ENCODE data around the gene AXDND1.
"Not testable (repeated sequence)": the region's sequence is repeated elsewhere in the genome, so short reads cannot be mapped to it uniquely, and the experiment has no call there.

The AXDND1 gene

DNA sequence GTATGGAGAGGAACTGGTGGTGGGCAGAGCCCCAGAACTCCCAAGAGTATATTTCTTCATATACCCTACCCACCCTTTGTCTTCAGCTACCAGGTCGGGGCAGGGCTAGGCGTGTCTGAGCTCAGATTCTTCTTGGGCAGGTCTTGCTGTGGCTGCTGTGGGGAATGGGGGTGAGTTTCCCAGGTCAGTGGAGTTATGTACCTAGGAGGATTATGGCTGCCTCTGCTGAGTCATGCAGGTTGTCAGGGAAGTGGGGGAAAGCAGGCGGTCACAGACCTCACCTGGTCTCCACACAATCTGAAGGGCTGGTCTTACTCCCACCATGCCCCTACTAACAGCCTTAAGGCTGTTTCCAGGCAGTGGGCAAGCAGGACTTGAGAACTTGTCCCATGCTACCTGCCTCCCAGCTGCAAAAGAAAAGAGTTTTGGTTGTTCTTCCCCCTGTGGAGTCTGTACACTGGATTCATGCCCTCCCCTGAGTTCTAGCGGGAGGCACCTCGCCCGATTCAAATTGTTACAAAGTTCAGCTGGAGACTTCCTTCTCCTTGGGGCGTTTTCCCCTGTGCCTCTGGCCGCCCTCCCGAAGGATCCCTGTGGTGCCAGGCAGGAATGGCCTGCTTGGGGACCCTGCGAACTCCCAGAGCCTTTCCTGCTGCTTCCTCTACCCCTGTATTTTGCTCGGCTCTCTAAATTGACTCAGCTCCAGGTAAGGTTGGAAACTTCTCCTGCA is 151.4 kb downstream of the AXDND1 start:
- DNase-seq: no peak
- Histone ChIP-seq H3K23ac (ENCODE audit: low read length in 2 of 2) (no peak overlapping the region), H3K9ac (ENCODE audit: low read length) (no peak overlapping the region), H2AK5ac (ENCODE audit: low read length, severe bottlenecking) (no peak overlapping the region), H3K18ac (ENCODE audit: low read depth in 1 of 2, low read length in 2 of 2) (no peak overlapping the region), H2BK15ac (ENCODE audit: low read depth, poor library complexity, severe bottlenecking) (no peak overlapping the region), H4K8ac (ENCODE audit: low read length) (no peak overlapping the region), H2BK12ac (ENCODE audit: low read length in 2 of 2) (no peak overlapping the region), H3K27ac (ENCODE audit: low read length, poor library complexity, severe bottlenecking) (no peak overlapping the region), H3K27me3 (ENCODE audit: control insufficient read depth in 1 of 2, insufficient read depth in 1 of 2, low read length in 2 of 2) (no peaks in the 10 kb centered on the region), H3K4ac (ENCODE audit: low read depth in 1 of 2, low read length in 2 of 2) (no peak overlapping the region), H3K36me3 (ENCODE audit: control insufficient read depth in 1 of 2, insufficient read depth in 2 of 2, low read depth in 1 of 2, low read length in 2 of 2) (no peaks in the 10 kb centered on the region), H3K4me1 (ENCODE audit: control insufficient read depth, insufficient read depth, low read depth, low read length) (no peaks in the 10 kb centered on the region), H2BK120ac (ENCODE audit: low read depth, low read length) (no peak overlapping the region), H3K9me3 (ENCODE audit: control insufficient read depth, low read length) (peaks cover 2% of the 10 kb centered on the region), H3K4me3 (ENCODE audit: insufficient read depth in 1 of 2, low read depth in 1 of 2, low read length in 2 of 2) (no peak overlapping the region), H4K91ac (ENCODE audit: low read length) (no peak overlapping the region), H3K79me1 (replicated peaks; ENCODE audit: low read length, poor library complexity, severe bottlenecking) (no peaks in the 10 kb centered on the region), H3K14ac (ENCODE audit: low read length in 2 of 2) (no peak overlapping the region), H2BK5ac (ENCODE audit: low read depth, low read length, poor library complexity, severe bottlenecking) (no peak overlapping the region), H3K4me2 (ENCODE audit: low read length, poor library complexity, severe bottlenecking) (no peak overlapping the region), H2AFZ (ENCODE audit: low read depth, low read length) (no peak overlapping the region)
- WGBS: 54% methylated on average over 9 of the region's 11 CpGs

DNA sequence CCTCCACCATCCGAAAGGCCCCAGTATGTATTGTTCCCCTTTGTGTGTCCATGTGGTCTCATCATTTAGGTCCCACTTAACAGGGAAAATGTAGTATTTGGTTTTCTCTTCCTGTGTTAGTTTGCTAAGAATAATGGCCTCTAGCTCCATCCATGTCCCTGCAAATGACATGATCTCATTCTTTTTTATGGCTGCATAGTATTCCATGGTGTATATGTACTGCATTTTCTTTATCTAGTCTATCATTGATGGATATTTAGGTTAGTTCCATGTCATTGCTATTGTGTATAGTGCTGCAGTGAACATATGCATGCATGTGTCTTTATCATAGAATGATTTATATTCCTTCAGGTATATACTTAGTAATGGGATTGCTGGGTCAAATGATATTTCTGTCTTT is 152.8 kb downstream of the AXDND1 start:
- 100% methylated on average over 1 of the region's 1 CpG for WGBS

DNA sequence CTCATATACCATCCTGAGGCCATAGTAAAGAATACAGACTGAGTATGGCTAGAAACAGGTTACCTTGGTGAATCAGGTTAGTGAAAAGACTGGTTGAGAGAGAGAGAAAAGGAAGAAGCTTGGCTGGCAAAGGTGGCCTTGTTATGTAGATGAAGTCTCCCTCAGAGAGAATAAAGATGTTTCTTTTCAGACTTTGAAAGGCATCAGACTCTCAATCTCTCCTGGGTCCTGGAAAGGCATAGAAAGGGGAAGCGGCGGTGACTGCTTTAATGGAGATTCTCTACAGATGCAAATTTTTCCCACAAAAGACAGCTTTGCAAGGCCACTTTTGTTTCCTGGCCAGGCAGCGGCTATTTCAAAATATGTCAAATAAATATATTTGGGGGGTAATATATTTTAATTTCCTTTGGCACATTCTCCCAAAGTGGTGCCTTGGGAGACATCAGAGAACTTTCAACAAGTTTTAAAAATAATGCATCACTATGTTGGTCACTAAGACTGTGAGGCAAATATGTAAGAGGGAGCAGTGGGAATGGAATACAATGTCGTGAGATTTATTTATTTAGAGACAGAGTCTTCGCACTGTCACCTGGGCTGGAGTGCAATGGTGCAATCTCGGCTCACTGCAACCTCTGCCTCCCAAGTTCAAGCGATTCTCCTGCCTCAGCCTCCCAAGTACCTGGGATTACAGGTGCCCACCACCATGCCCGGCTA is 163.9 kb downstream of the AXDND1 start:
- H3K36me3 ChIP-seq (ENCODE audit: control insufficient read depth in 1 of 2, insufficient read depth in 2 of 2, low read depth in 1 of 2, low read length in 2 of 2): no peaks in the 10 kb centered on the region
- H3K4me3 ChIP-seq (ENCODE audit: insufficient read depth in 1 of 2, low read depth in 1 of 2, low read length in 2 of 2): no peak overlapping the region
- no peak overlapping the region for H2AFZ ChIP-seq (ENCODE audit: low read depth, low read length)
- no peak overlapping the region for H3K18ac ChIP-seq (ENCODE audit: low read depth in 1 of 2, low read length in 2 of 2)
- H2BK12ac ChIP-seq (ENCODE audit: low read length in 2 of 2): no peak overlapping the region
- H3K23ac ChIP-seq (ENCODE audit: low read length in 2 of 2): no peak overlapping the region
- no peak overlapping the region for H4K8ac ChIP-seq (ENCODE audit: low read length)
- H3K27ac ChIP-seq (ENCODE audit: low read length, poor library complexity, severe bottlenecking): no peak overlapping the region
- H2AK5ac ChIP-seq (ENCODE audit: low read length, severe bottlenecking): no peak overlapping the region
- H2BK5ac ChIP-seq (ENCODE audit: low read depth, low read length, poor library complexity, severe bottlenecking): no peak overlapping the region
- no peaks in the 10 kb centered on the region for H3K79me1 ChIP-seq (replicated peaks; ENCODE audit: low read length, poor library complexity, severe bottlenecking)
- WGBS: 76% methylated on average over 7 of the region's 8 CpGs
- H3K4me1 ChIP-seq (ENCODE audit: control insufficient read depth, insufficient read depth, low read depth, low read length): no peaks in the 10 kb centered on the region
- no peak overlapping the region for H4K91ac ChIP-seq (ENCODE audit: low read length)
- no peak overlapping the region for H3K14ac ChIP-seq (ENCODE audit: low read length in 2 of 2)
- no peak overlapping the region for H2BK15ac ChIP-seq (ENCODE audit: low read depth, poor library complexity, severe bottlenecking)
- H3K4me2 ChIP-seq (ENCODE audit: low read length, poor library complexity, severe bottlenecking): no peak overlapping the region
- no peak overlapping the region for H3K9ac ChIP-seq (ENCODE audit: low read length)
- H3K4ac ChIP-seq (ENCODE audit: low read depth in 1 of 2, low read length in 2 of 2): no peak overlapping the region
- no peak for DNase-seq
- no peaks in the 10 kb centered on the region for H3K9me3 ChIP-seq (ENCODE audit: control insufficient read depth, low read length)
- H3K27me3 ChIP-seq (ENCODE audit: control insufficient read depth in 1 of 2, insufficient read depth in 1 of 2, low read length in 2 of 2): peaks cover 0 to 9% of the 10 kb centered on the region in 2 experiments
- no peak overlapping the region for H2BK120ac ChIP-seq (ENCODE audit: low read depth, low read length)

More for the DNA sequence above, 152.8 kb downstream of the AXDND1 start:
- not testable (repeated sequence) for H2AFZ ChIP-seq (ENCODE audit: low read depth, low read length); H3K4me3 ChIP-seq (ENCODE audit: insufficient read depth in 1 of 2, low read depth in 1 of 2, low read length in 2 of 2); H2BK5ac ChIP-seq (ENCODE audit: low read depth, low read length, poor library complexity, severe bottlenecking); H4K91ac ChIP-seq (ENCODE audit: low read length); H3K79me1 ChIP-seq (replicated peaks; ENCODE audit: low read length, poor library complexity, severe bottlenecking); H3K23ac ChIP-seq (ENCODE audit: low read length in 2 of 2); H2BK120ac ChIP-seq (ENCODE audit: low read depth, low read length); DNase-seq; H3K18ac ChIP-seq (ENCODE audit: low read depth in 1 of 2, low read length in 2 of 2); H2BK15ac ChIP-seq (ENCODE audit: low read depth, poor library complexity, severe bottlenecking); H3K4me2 ChIP-seq (ENCODE audit: low read length, poor library complexity, severe bottlenecking); H3K27me3 ChIP-seq (ENCODE audit: control insufficient read depth in 1 of 2, insufficient read depth in 1 of 2, low read length in 2 of 2); H2AK5ac ChIP-seq (ENCODE audit: low read length, severe bottlenecking); H3K27ac ChIP-seq (ENCODE audit: low read length, poor library complexity, severe bottlenecking); H3K14ac ChIP-seq (ENCODE audit: low read length in 2 of 2); H4K8ac ChIP-seq (ENCODE audit: low read length); H3K4ac ChIP-seq (ENCODE audit: low read depth in 1 of 2, low read length in 2 of 2); H3K36me3 ChIP-seq (ENCODE audit: control insufficient read depth in 1 of 2, insufficient read depth in 2 of 2, low read depth in 1 of 2, low read length in 2 of 2); H2BK12ac ChIP-seq (ENCODE audit: low read length in 2 of 2); H3K9ac ChIP-seq (ENCODE audit: low read length); H3K9me3 ChIP-seq (ENCODE audit: control insufficient read depth, low read length); H3K4me1 ChIP-seq (ENCODE audit: control insufficient read depth, insufficient read depth, low read depth, low read length)

DNA sequence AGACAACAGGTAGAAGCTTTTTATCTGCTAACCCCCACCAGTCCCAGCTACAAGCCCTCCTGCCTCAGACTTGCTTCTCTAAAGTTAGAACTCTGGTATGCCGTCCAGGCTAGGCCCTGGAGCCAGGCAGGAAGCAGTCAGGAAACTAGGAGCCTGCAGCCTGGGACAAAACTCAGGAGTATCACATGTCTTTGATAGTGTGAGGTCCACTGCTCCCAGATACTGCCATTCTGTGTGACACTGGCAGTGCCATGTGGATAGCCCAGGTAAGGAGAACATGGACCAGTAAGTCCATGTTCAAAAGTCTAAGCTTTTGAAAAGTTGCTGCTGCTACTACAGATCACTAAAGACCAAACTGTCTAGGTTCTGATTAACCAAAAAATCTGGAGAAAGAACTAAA is 164.6 kb downstream of the AXDND1 start:
- Histone ChIP-seq H3K36me3 (ENCODE audit: control insufficient read depth in 1 of 2, insufficient read depth in 2 of 2, low read depth in 1 of 2, low read length in 2 of 2) (no peaks in the 10 kb centered on the region), H3K9me3 (ENCODE audit: control insufficient read depth, low read length) (no peaks in the 10 kb centered on the region), H4K8ac (ENCODE audit: low read length) (no peak overlapping the region), H3K14ac (ENCODE audit: low read length in 2 of 2) (no peak overlapping the region), H3K4me1 (ENCODE audit: control insufficient read depth, insufficient read depth, low read depth, low read length) (no peaks in the 10 kb centered on the region), H2BK5ac (ENCODE audit: low read depth, low read length, poor library complexity, severe bottlenecking) (no peak overlapping the region), H3K79me1 (replicated peaks; ENCODE audit: low read length, poor library complexity, severe bottlenecking) (no peaks in the 10 kb centered on the region), H3K18ac (ENCODE audit: low read depth in 1 of 2, low read length in 2 of 2) (no peak overlapping the region), H3K9ac (ENCODE audit: low read length) (no peak overlapping the region), H3K4me2 (ENCODE audit: low read length, poor library complexity, severe bottlenecking) (no peak overlapping the region), H3K4ac (ENCODE audit: low read depth in 1 of 2, low read length in 2 of 2) (no peak overlapping the region), H2BK12ac (ENCODE audit: low read length in 2 of 2) (no peak overlapping the region), H3K27me3 (ENCODE audit: control insufficient read depth in 1 of 2, insufficient read depth in 1 of 2, low read length in 2 of 2) (peaks cover 0 to 9% of the 10 kb centered on the region in 2 experiments), H2BK120ac (ENCODE audit: low read depth, low read length) (no peak overlapping the region), H3K23ac (ENCODE audit: low read length in 2 of 2) (no peak overlapping the region), H2AFZ (ENCODE audit: low read depth, low read length) (no peak overlapping the region), H3K27ac (ENCODE audit: low read length, poor library complexity, severe bottlenecking) (no peak overlapping the region), H4K91ac (ENCODE audit: low read length) (no peak overlapping the region), H2AK5ac (ENCODE audit: low read length, severe bottlenecking) (no peak overlapping the region), H2BK15ac (ENCODE audit: low read depth, poor library complexity, severe bottlenecking) (no peak overlapping the region), H3K4me3 (ENCODE audit: insufficient read depth in 1 of 2, low read depth in 1 of 2, low read length in 2 of 2) (no peak overlapping the region)
- WGBS: 33% methylated on average over 1 of the region's 1 CpG
- DNase-seq: no peak

All from mesenchymal stem cell (in vitro differentiated cells and primary cell).